GM18907 (cell line): Measurements from ENCODE around the gene RRP12.
"Not testable (repeated sequence)": the region's sequence is repeated elsewhere in the genome, so short reads cannot be mapped to it uniquely, and the experiment has no call there.

Source experiments
- ATAC-seq: cut with Tn5 transposase; IDR thresholded peaks from one replicate; pipeline ENCODE4 v1.9.1; 2021; ENCODE audit warnings: mild to moderate bottlenecking, moderate library complexity; ENCODE audit not compliant: unreplicated experiment

Gene RRP12

GRCh38 chr10:97400665-97401454, at the start of gene RRP12:
Gene RRP12, minus strand, starts transcription at chr10:97401340. Its CDS starts 109 bp downstream, at chr10:97401231.
- peak; percentile 93 for ATAC-seq

- no peak for ATAC-seq
Observed at GRCh38 chr10:97450828-97451227, 49.7 kb upstream of the RRP12 start.

GRCh38 chr10:97445722-97446639, 44.8 kb upstream of the RRP12 start, which contains the start of the genes EXOSC1 and ZDHHC16:
Gene EXOSC1, minus strand, starts transcription at chr10:97446006. Its CDS starts 21 bp downstream, at chr10:97445985.
Gene ZDHHC16, plus strand, starts transcription at chr10:97446175. Its CDS starts 5,501 bp downstream, at chr10:97451676.
- peak; percentile 96 for ATAC-seq

- ATAC-seq = no peak
Observed at GRCh38 chr10:97445357-97445721, 44.2 kb upstream of the RRP12 start.

GRCh38 chr10:97444212-97444611, 43.1 kb upstream of the RRP12 start:
- no peak for ATAC-seq

GRCh38 chr10:97442277-97442676, 41.1 kb upstream of the RRP12 start:
- no peak for ATAC-seq

GRCh38 chr10:97435211-97435610, 34.1 kb upstream of the RRP12 start:
- no peak for ATAC-seq

- ATAC-seq = no peak
Observed at GRCh38 chr10:97434557-97434956, 33.4 kb upstream of the RRP12 start.

- no peak for ATAC-seq
Observed at GRCh38 chr10:97434055-97434454, 32.9 kb upstream of the RRP12 start.

- ATAC-seq = no peak
Observed at GRCh38 chr10:97428572-97428981, 27.4 kb upstream of the RRP12 start.

GRCh38 chr10:97427571-97428179, 26.5 kb upstream of the RRP12 start:
- no peak for ATAC-seq

GRCh38 chr10:97426776-97427570, 25.8 kb upstream of the RRP12 start:
- no peak for ATAC-seq

GRCh38 chr10:97425964-97426775, 25.0 kb upstream of the RRP12 start, which contains the start of gene PGAM1:
Gene PGAM1, plus strand, starts transcription at chr10:97426191. Its CDS starts 117 bp downstream, at chr10:97426308.
- peak; percentile 86 for ATAC-seq

GRCh38 chr10:97423757-97424098, 22.6 kb upstream of the RRP12 start:
- not testable (repeated sequence) for ATAC-seq

- no peak for ATAC-seq
Observed at GRCh38 chr10:97416565-97416964, 15.4 kb upstream of the RRP12 start.

- ATAC-seq = no peak
Observed at GRCh38 chr10:97412891-97413304, 11.8 kb upstream of the RRP12 start.

GRCh38 chr10:97411406-97411805, 10.3 kb upstream of the RRP12 start:
- no peak for ATAC-seq

- no peak for ATAC-seq
Observed at GRCh38 chr10:97408496-97408992, 7.4 kb upstream of the RRP12 start.

GRCh38 chr10:97407952-97408248, 6.8 kb upstream of the RRP12 start:
- no peak for ATAC-seq
